Measurements from ENCODE around the gene SPG7.

The SPG7 gene

GRCh38 chr16:89583895-89584644, 75.9 kb downstream of the SPG7 start:
- TF ChIP-seq REST (IDR thresholded peaks at IDR 0.05; ENCODE audit: low read depth) (no peak), TCF12 (IDR thresholded peaks at IDR 0.05; ENCODE audit: low read depth) (no peak), NFIC (IDR thresholded peaks at IDR 0.05) (no peak), CREB1 (IDR thresholded peaks at IDR 0.05; ENCODE audit: low read depth) (no peak)

- no peak for TF ChIP-seq RAD21 (IDR thresholded peaks at IDR 0.05; ENCODE audit: low read depth)
- TF ChIP-seq, protein P1, sequence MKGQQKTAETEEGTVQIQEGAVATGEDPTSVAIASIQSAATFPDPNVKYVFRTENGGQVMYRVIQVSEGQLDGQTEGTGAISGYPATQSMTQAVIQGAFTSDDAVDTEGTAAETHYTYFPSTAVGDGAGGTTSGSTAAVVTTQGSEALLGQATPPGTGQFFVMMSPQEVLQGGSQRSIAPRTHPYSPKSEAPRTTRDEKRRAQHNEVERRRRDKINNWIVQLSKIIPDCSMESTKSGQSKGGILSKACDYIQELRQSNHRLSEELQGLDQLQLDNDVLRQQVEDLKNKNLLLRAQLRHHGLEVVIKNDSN (IDR thresholded peaks at IDR 0.05), result no peak
- no peak for TF ChIP-seq TEAD4 (IDR thresholded peaks at IDR 0.05)
- no peak for TF ChIP-seq ZBTB7A (IDR thresholded peaks at IDR 0.05; ENCODE audit: low read depth)
- no peak for TF ChIP-seq MAX (IDR thresholded peaks at IDR 0.05)
- TF ChIP-seq FOXM1 (IDR thresholded peaks at IDR 0.05; ENCODE audit: borderline replicate concordance, low read depth), result no peak
- TF ChIP-seq EGR1 (IDR thresholded peaks at IDR 0.05), result no peak
Observed at GRCh38 chr16:89584768-89585549, 76.8 kb downstream of the SPG7 start.

- no peak for TF ChIP-seq YY1 (IDR thresholded peaks at IDR 0.05; ENCODE audit: low read depth)
- no peak for TF ChIP-seq ZBTB7A (IDR thresholded peaks at IDR 0.05; ENCODE audit: low read depth)
- no peak for TF ChIP-seq MAX (IDR thresholded peaks at IDR 0.05)
- TF ChIP-seq NFIC (IDR thresholded peaks at IDR 0.05), result no peak
- TF ChIP-seq EGR1 (IDR thresholded peaks at IDR 0.05), result no peak
- no peak for TF ChIP-seq TAF1 (IDR thresholded peaks at IDR 0.05; ENCODE audit: low read depth)
- TF ChIP-seq CEBPB (IDR thresholded peaks at IDR 0.05), result no peak
- TF ChIP-seq REST (IDR thresholded peaks at IDR 0.05; ENCODE audit: low read depth), result no peak
- TF ChIP-seq TCF12 (IDR thresholded peaks at IDR 0.05; ENCODE audit: low read depth), result no peak
- TF ChIP-seq RAD21 (IDR thresholded peaks at IDR 0.05; ENCODE audit: low read depth), result no peak
- TF ChIP-seq FOXM1 (IDR thresholded peaks at IDR 0.05; ENCODE audit: borderline replicate concordance, low read depth), result no peak
- no peak for TF ChIP-seq TEAD4 (IDR thresholded peaks at IDR 0.05)
- TF ChIP-seq EP300 (IDR thresholded peaks at IDR 0.05; ENCODE audit: borderline replicate concordance), result no peak
- TF ChIP-seq CREB1 (IDR thresholded peaks at IDR 0.05; ENCODE audit: low read depth), result no peak
- TF ChIP-seq, protein P1 (IDR thresholded peaks at IDR 0.05), result no peak
Observed at GRCh38 chr16:89586218-89586617, 78.0 kb downstream of the SPG7 start.

DNA sequence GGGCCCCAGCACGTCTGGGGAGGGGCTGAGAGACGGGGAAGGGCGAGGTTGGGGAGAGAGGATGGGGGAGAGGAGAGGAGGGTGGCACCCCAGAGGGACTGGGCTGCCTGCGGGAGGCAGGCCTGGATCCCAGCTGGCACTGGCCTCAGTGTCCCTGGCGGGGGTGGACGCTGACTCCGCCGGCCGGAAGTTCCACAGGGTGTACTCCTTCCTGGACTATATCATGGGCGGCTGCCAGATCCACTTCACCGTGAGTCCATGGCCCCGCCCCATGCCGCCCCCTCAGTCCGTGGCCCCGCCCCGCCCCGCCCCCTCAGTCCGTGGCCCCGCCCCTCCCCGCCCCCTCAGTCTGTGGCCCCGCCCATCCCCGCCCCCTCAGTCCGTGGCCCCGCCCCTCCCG, 78.7 kb downstream of the SPG7 start:
- TF ChIP-seq FOXM1 (IDR thresholded peaks at IDR 0.05; ENCODE audit: borderline replicate concordance, low read depth) (no peak), NFIC (IDR thresholded peaks at IDR 0.05) (no peak), REST (IDR thresholded peaks at IDR 0.05; ENCODE audit: low read depth) (no peak), MAX (IDR thresholded peaks at IDR 0.05) (no peak), TCF12 (IDR thresholded peaks at IDR 0.05; ENCODE audit: low read depth) (no peak), EP300 (IDR thresholded peaks at IDR 0.05; ENCODE audit: borderline replicate concordance) (no peak), TAF1 (IDR thresholded peaks at IDR 0.05; ENCODE audit: low read depth) (no peak), ZBTB7A (IDR thresholded peaks at IDR 0.05; ENCODE audit: low read depth) (no peak)

Data from Ishikawa (cell line).